Measurements from ENCODE around the gene KRTAP6-3.

The KRTAP6-3 gene

GRCh38 chr21:30612132-30612531 lies 19.9 kb downstream of the KRTAP6-3 start:
- Histone ChIP-seq H3K4me3 (ENCODE audit: low read length, poor library complexity, severe bottlenecking) (no peak overlapping the region), H3K36me3 (ENCODE audit: insufficient read depth, low read length) (no peaks in the 10 kb centered on the region), H3K9me2 (replicated peaks; ENCODE audit: low read depth, low read length) (no peaks in the 10 kb centered on the region), H3F3A (ENCODE audit: low read depth) (no peaks in the 10 kb centered on the region), H2AFZ (ENCODE audit: low read length) (no peak overlapping the region), H3K27me3 (ENCODE audit: insufficient read depth, low read length, poor library complexity, severe bottlenecking) (no peaks in the 10 kb centered on the region), H3K4me2 (ENCODE audit: low read depth, low read length, poor library complexity, severe bottlenecking) (no peak overlapping the region), H3K9me3 (ENCODE audit: insufficient read depth, low read depth, low read length) (no peaks in the 10 kb centered on the region), H4K20me1 (ENCODE audit: insufficient read depth, low read length, poor library complexity, severe bottlenecking) (no peaks in the 10 kb centered on the region), H3K4me1 (ENCODE audit: insufficient read depth, low read length, poor library complexity, severe bottlenecking) (no peaks in the 10 kb centered on the region), H3K79me2 (ENCODE audit: insufficient read depth, low read length) (no peaks in the 10 kb centered on the region), H3K9ac (ENCODE audit: low read depth, low read length, poor library complexity, severe bottlenecking) (no peak overlapping the region)
- no peak for TF ChIP-seq EZH2phosphoT487 (IDR thresholded peaks at IDR 0.05; ENCODE audit: borderline replicate concordance)
- TF ChIP-seq CTCF (conservative IDR thresholded peaks at IDR 0.05; ENCODE audit: low read length), result no peak

- H4K20me1 ChIP-seq (ENCODE audit: insufficient read depth, low read length, poor library complexity, severe bottlenecking), result no peaks in the 10 kb centered on the region
- H3K79me2 ChIP-seq (ENCODE audit: insufficient read depth, low read length), result no peaks in the 10 kb centered on the region
- TF ChIP-seq EZH2phosphoT487 (IDR thresholded peaks at IDR 0.05; ENCODE audit: borderline replicate concordance), result no peak
- no peaks in the 10 kb centered on the region for H3F3A ChIP-seq (ENCODE audit: low read depth)
- no peaks in the 10 kb centered on the region for H3K9me2 ChIP-seq (replicated peaks; ENCODE audit: low read depth, low read length)
- no peaks in the 10 kb centered on the region for H3K4me1 ChIP-seq (ENCODE audit: insufficient read depth, low read length, poor library complexity, severe bottlenecking)
- no peaks in the 10 kb centered on the region for H3K27me3 ChIP-seq (ENCODE audit: insufficient read depth, low read length, poor library complexity, severe bottlenecking)
- H3K4me2 ChIP-seq (ENCODE audit: low read depth, low read length, poor library complexity, severe bottlenecking), result no peak within 1 kb of the TSS
- H3K36me3 ChIP-seq (ENCODE audit: insufficient read depth, low read length), result no peaks in the 10 kb centered on the region
- H3K4me3 ChIP-seq (ENCODE audit: low read length, poor library complexity, severe bottlenecking), result no peak within 1 kb of the TSS
- no peak within 1 kb of the TSS for H2AFZ ChIP-seq (ENCODE audit: low read length)
- H3K9me3 ChIP-seq (ENCODE audit: insufficient read depth, low read depth, low read length), result no peaks in the 10 kb centered on the region
- H3K9ac ChIP-seq (ENCODE audit: low read depth, low read length, poor library complexity, severe bottlenecking), result no peak within 1 kb of the TSS
Measured at GRCh38 chr21:30613836-30614235, 21.6 kb downstream of the KRTAP6-3 start, which contains the start of gene KRTAP6-1. TSS of gene KRTAP6-1 (minus strand) at chr21:30613930. CDS start at chr21:30613904, 26 bp downstream.

GRCh38 chr21:30615199-30615598 lies 23.0 kb downstream of the KRTAP6-3 start:
- Histone ChIP-seq H3K36me3 (ENCODE audit: insufficient read depth, low read length) (no peaks in the 10 kb centered on the region), H3K9me3 (ENCODE audit: insufficient read depth, low read depth, low read length) (no peaks in the 10 kb centered on the region), H3K4me2 (ENCODE audit: low read depth, low read length, poor library complexity, severe bottlenecking) (no peak overlapping the region), H3K27me3 (ENCODE audit: insufficient read depth, low read length, poor library complexity, severe bottlenecking) (no peaks in the 10 kb centered on the region), H3K4me1 (ENCODE audit: insufficient read depth, low read length, poor library complexity, severe bottlenecking) (no peaks in the 10 kb centered on the region), H3K9ac (ENCODE audit: low read depth, low read length, poor library complexity, severe bottlenecking) (no peak overlapping the region), H3K4me3 (ENCODE audit: low read length, poor library complexity, severe bottlenecking) (no peak overlapping the region), H4K20me1 (ENCODE audit: insufficient read depth, low read length, poor library complexity, severe bottlenecking) (no peaks in the 10 kb centered on the region), H3K9me2 (replicated peaks; ENCODE audit: low read depth, low read length) (no peaks in the 10 kb centered on the region), H2AFZ (ENCODE audit: low read length) (no peak overlapping the region), H3F3A (ENCODE audit: low read depth) (no peaks in the 10 kb centered on the region), H3K79me2 (ENCODE audit: insufficient read depth, low read length) (no peaks in the 10 kb centered on the region)
- TF ChIP-seq CTCF (conservative IDR thresholded peaks at IDR 0.05; ENCODE audit: low read length) (no peak), EZH2phosphoT487 (IDR thresholded peaks at IDR 0.05; ENCODE audit: borderline replicate concordance) (no peak)

- Histone ChIP-seq H3K4me2 (ENCODE audit: low read depth, low read length, poor library complexity, severe bottlenecking) (no peak within 1 kb of the TSS), H3K4me1 (ENCODE audit: insufficient read depth, low read length, poor library complexity, severe bottlenecking) (no peaks in the 10 kb centered on the region), H3K9ac (ENCODE audit: low read depth, low read length, poor library complexity, severe bottlenecking) (no peak within 1 kb of the TSS)
Measured at GRCh38 chr21:30616125-30616524, 23.9 kb downstream of the KRTAP6-3 start, which contains the start of gene KRTAP20-1. TSS of gene KRTAP20-1 (plus strand) at chr21:30616425. CDS start at chr21:30616455, 30 bp downstream.

More at GRCh38 chr21:30616125-30616524, 23.9 kb downstream of the KRTAP6-3 start, which contains the start of gene KRTAP20-1:
- Histone ChIP-seq H3K4me3 (ENCODE audit: low read length, poor library complexity, severe bottlenecking) (no peak within 1 kb of the TSS), H3K9me2 (replicated peaks; ENCODE audit: low read depth, low read length) (no peaks in the 10 kb centered on the region), H4K20me1 (ENCODE audit: insufficient read depth, low read length, poor library complexity, severe bottlenecking) (no peaks in the 10 kb centered on the region), H3F3A (ENCODE audit: low read depth) (no peaks in the 10 kb centered on the region), H3K79me2 (ENCODE audit: insufficient read depth, low read length) (no peaks in the 10 kb centered on the region), H3K36me3 (ENCODE audit: insufficient read depth, low read length) (no peaks in the 10 kb centered on the region), H3K27me3 (ENCODE audit: insufficient read depth, low read length, poor library complexity, severe bottlenecking) (no peaks in the 10 kb centered on the region), H3K9me3 (ENCODE audit: insufficient read depth, low read depth, low read length) (no peaks in the 10 kb centered on the region), H2AFZ (ENCODE audit: low read length) (no peak within 1 kb of the TSS)
- no peak for TF ChIP-seq EZH2phosphoT487 (IDR thresholded peaks at IDR 0.05; ENCODE audit: borderline replicate concordance)
- no peak for TF ChIP-seq CTCF (conservative IDR thresholded peaks at IDR 0.05; ENCODE audit: low read length)

Data from Loucy (cell line).